H1 (cell line): ENCODE data around the gene CSE1L. TPM values are rescaled to one million over a fixed set of nuclear protein-coding genes. Genes with fewer than 3 reads are reported as not detected.

Experiments
- CTCF ChIA-PET: fragments of 300-600 bp; sonication (Branson Sonifier 250); formaldehyde crosslinking; loops from one replicate; lab custom pipeline; 2021; ENCODE audit not compliant: partially characterized antibody; lab: Charles Lee
- POLR2A ChIA-PET: fragments of 300-600 bp; sonication (Branson Sonifier 250); formaldehyde crosslinking; loops from one replicate; lab custom pipeline; 2021; ENCODE audit warnings: inconsistent platforms; ENCODE audit not compliant: partially characterized antibody; lab: Charles Lee
- DNase-seq, 2 experiments: peaks; one replicate each; pipeline versions ENCODE4 v3.0.0 to v3.0.0-alpha.2; 2010 to 2022; ENCODE audit warnings: low spot score in 2 of 2, low read depth in 1 of 2, mixed read lengths in 1 of 2
- FAIRE-seq: peaks from 2 replicates; lab custom pipeline; 2011; peaks lifted over from hg19 to GRCh38; lab: Jason Lieb, UNC
- H2AFZ ChIP-seq: 2 replicates; pipeline ENCODE4 v1.8.1; 2012; ENCODE audit warnings: low read length, inconsistent platforms
- H2AK5ac ChIP-seq: 2 replicates; pipeline ENCODE4 v1.6.1; 2013; ENCODE audit warnings: low read depth, low read length
- H2BK120ac ChIP-seq: replicated peaks from 2 replicates; pipeline ENCODE3; 2013; ENCODE audit warnings: low read depth, low read length, inconsistent platforms
- H2BK12ac ChIP-seq: 2 replicates; pipeline ENCODE4 v1.6.1; 2013; ENCODE audit warnings: low read depth, low read length
- H2BK15ac ChIP-seq: 2 replicates; pipeline ENCODE4 v1.6.1; 2013; ENCODE audit warnings: low read length
- H2BK20ac ChIP-seq: 2 replicates; pipeline ENCODE4 v1.6.1; 2013; ENCODE audit warnings: low read length
- H2BK5ac ChIP-seq: 2 replicates; pipeline ENCODE4 v1.6.1; 2013; ENCODE audit warnings: low read depth, low read length
- H3K14ac ChIP-seq: 2 replicates; pipeline ENCODE4 v1.6.1; 2013; ENCODE audit warnings: inconsistent platforms; ENCODE audit not compliant: insufficient read length
- H3K18ac ChIP-seq: 2 replicates; pipeline ENCODE4 v1.6.1; 2013; ENCODE audit warnings: low read length; ENCODE audit errors: extremely low read depth
- H3K23ac ChIP-seq: 2 replicates; pipeline ENCODE4 v1.6.1; 2013; ENCODE audit warnings: inconsistent platforms; ENCODE audit not compliant: insufficient read length
- H3K23me2 ChIP-seq: 2 replicates; pipeline ENCODE4 v1.6.1; 2013; ENCODE audit warnings: low read depth, low read length
- H3K27ac ChIP-seq: 2 replicates; pipeline ENCODE4 v1.6.1; 2011; ENCODE audit warnings: low read depth, low read length, inconsistent platforms
- H3K27me3 ChIP-seq, 4 experiments: replicated peaks in 1 of 4; 1 replicate in 1 of 4; 2 replicates in 3 of 4; pipeline versions ENCODE4 v1.6.1 to v1.8.1; 2011 to 2013; ENCODE audit warnings: low read length in 3 of 4, mild to moderate bottlenecking in 3 of 4, inconsistent platforms in 2 of 4, mixed read lengths in 2 of 4, moderate library complexity in 1 of 4; ENCODE audit not compliant: control insufficient read depth in 3 of 4, insufficient read depth in 3 of 4; ENCODE audit errors: extremely low read depth in 1 of 4
- H3K36me3 ChIP-seq, 4 experiments: 2 replicates each; pipeline versions ENCODE4 v1.6.1 to v1.8.1; 2011 to 2013; ENCODE audit warnings: mild to moderate bottlenecking in 4 of 4, low read length in 3 of 4, moderate library complexity in 2 of 4, control low read depth in 1 of 4, inconsistent platforms in 1 of 4; ENCODE audit not compliant: insufficient read depth in 4 of 4, control insufficient read depth in 2 of 4
- H3K4ac ChIP-seq: replicated peaks from 2 replicates; pipeline ENCODE3; 2013; ENCODE audit warnings: low read length, low read depth, mixed read lengths, inconsistent platforms; ENCODE audit not compliant: insufficient read length
- H3K4me1 ChIP-seq, 4 experiments: replicated peaks in 1 of 4; 1 replicate in 1 of 4; 2 replicates in 3 of 4; pipeline versions ENCODE4 v1.6.1 to v1.8.1; 2011 to 2013; ENCODE audit warnings: low read length in 3 of 4, inconsistent platforms in 2 of 4, mixed read lengths in 1 of 4; ENCODE audit not compliant: insufficient read depth in 4 of 4, control insufficient read depth in 3 of 4
- H3K4me2 ChIP-seq, 2 experiments: 2 replicates each; pipeline versions ENCODE4 v1.6.1 to v1.8.1; 2011 to 2013; ENCODE audit warnings: low read depth in 2 of 2, low read length in 2 of 2, control low read depth in 1 of 2, inconsistent platforms in 1 of 2, mild to moderate bottlenecking in 1 of 2; ENCODE audit not compliant: insufficient read depth in 1 of 2
- H3K4me3 ChIP-seq, 4 experiments: fragments of 200-600, 300-600 bp in 1 of 4; sonication (generic), shearing (Covaris generic), sonication (Bioruptor Twin) in 1 of 4; 2 replicates each; pipeline versions ENCODE4 v1.5.1 to v1.8.1; 2011 to 2016; ENCODE audit warnings: low read length in 4 of 4, low read depth in 3 of 4, control low read depth in 2 of 4, inconsistent platforms in 2 of 4, mild to moderate bottlenecking in 2 of 4, mixed read lengths in 1 of 4, moderate library complexity in 1 of 4; ENCODE audit not compliant: insufficient read depth in 2 of 4; ENCODE audit errors: extremely low read depth in 1 of 4
- H3K56ac ChIP-seq: replicated peaks from 2 replicates; pipeline ENCODE3; 2013; ENCODE audit warnings: low read depth, mild to moderate bottlenecking, mixed read lengths, low read length, inconsistent platforms; ENCODE audit not compliant: insufficient read length
- H3K79me1 ChIP-seq: 2 replicates; pipeline ENCODE4 v1.6.1; 2013; ENCODE audit warnings: low read depth, low read length, control low read depth
- H3K79me2 ChIP-seq, 2 experiments: 2 replicates each; pipeline versions ENCODE4 v1.6.1 to v1.8.1; 2012 to 2013; ENCODE audit warnings: low read length in 2 of 2, mild to moderate bottlenecking in 2 of 2, inconsistent platforms in 1 of 2; ENCODE audit not compliant: insufficient read depth in 2 of 2, control insufficient read depth in 1 of 2
- H3K9ac ChIP-seq, 4 experiments: replicated peaks in 1 of 4; 1 replicate in 1 of 4; 2 replicates in 3 of 4; pipeline versions ENCODE4 v1.6.1 to v1.8.1; 2011 to 2013; ENCODE audit warnings: low read depth in 3 of 4, low read length in 3 of 4, control low read depth in 2 of 4, mild to moderate bottlenecking in 2 of 4, moderate library complexity in 2 of 4, inconsistent platforms in 1 of 4; ENCODE audit errors: extremely low read depth in 1 of 4
- H3K9me3 ChIP-seq, 2 experiments: 2 replicates each; pipeline versions ENCODE4 v1.6.1 to v1.8.1; 2012 to 2013; ENCODE audit warnings: mild to moderate bottlenecking in 2 of 2, moderate library complexity in 2 of 2, control low read depth in 1 of 2, inconsistent platforms in 1 of 2, low read depth in 1 of 2, low read length in 1 of 2, mixed read lengths in 1 of 2; ENCODE audit not compliant: insufficient read depth in 2 of 2
- H4K20me1 ChIP-seq, 2 experiments: replicated peaks in 1 of 2; 2 replicates each; pipeline versions ENCODE3 to v1.8.1; 2011 to 2013; ENCODE audit warnings: inconsistent platforms in 2 of 2, low read length in 2 of 2, mild to moderate bottlenecking in 1 of 2; ENCODE audit not compliant: insufficient read depth in 2 of 2, control insufficient read depth in 1 of 2
- H4K5ac ChIP-seq: 2 replicates; pipeline ENCODE4 v1.6.1; 2013; ENCODE audit warnings: low read length, low read depth, mixed read lengths, inconsistent platforms; ENCODE audit not compliant: insufficient read length
- H4K8ac ChIP-seq: 2 replicates; pipeline ENCODE4 v1.8.0; 2013; ENCODE audit warnings: mild to moderate bottlenecking, moderate library complexity, low read length, inconsistent platforms; ENCODE audit not compliant: insufficient read depth; ENCODE audit errors: extremely low read depth
- H4K91ac ChIP-seq: replicated peaks from 2 replicates; pipeline ENCODE3; 2013; ENCODE audit warnings: low read length, mixed read lengths, inconsistent platforms; ENCODE audit not compliant: insufficient read length
- ASH2L ChIP-seq: fragments of 200-600, 300-600 bp; sonication (generic); IDR thresholded peaks from one replicate; pipeline ENCODE4 v1.7.1; 2017; ENCODE audit warnings: low read length
- ATF3 ChIP-seq: IDR thresholded peaks from 2 replicates; pipeline ENCODE4 v1.6.1; 2011; ENCODE audit warnings: low read depth, mild to moderate bottlenecking, low read length; ENCODE audit not compliant: insufficient read depth
- CHD1 ChIP-seq: IDR thresholded peaks from 2 replicates; pipeline ENCODE4 v1.6.1; 2012; ENCODE audit warnings: low read depth, low read length, improper control_type of control experiment
- CTCF ChIP-seq, 3 experiments: IDR thresholded peaks; 1 replicate in 2 of 3; 2 replicates in 1 of 3; pipeline versions ENCODE4 v1.5.1 to v1.6.1; 2011; ENCODE audit warnings: low read length in 3 of 3, mild to moderate bottlenecking in 3 of 3, inconsistent platforms in 2 of 3, low read depth in 1 of 3, moderate library complexity in 1 of 3; ENCODE audit not compliant: insufficient read depth in 1 of 3; ENCODE audit errors: control extremely low read depth in 1 of 3
- JUND ChIP-seq: IDR thresholded peaks from 2 replicates; pipeline ENCODE4 v1.6.1; 2011; ENCODE audit warnings: mild to moderate bottlenecking, improper control_type of control experiment, low read length
- RAD21 ChIP-seq, 2 experiments: IDR thresholded peaks in 1 of 2; conservative IDR thresholded peaks in 1 of 2; 2 replicates each; pipeline ENCODE4 v1.6.1; 2011; ENCODE audit warnings: low read depth in 2 of 2, low read length in 2 of 2, improper control_type of control experiment in 1 of 2, inconsistent platforms in 1 of 2, mild to moderate bottlenecking in 1 of 2, moderate library complexity in 1 of 2
- WGBS, 2 experiments: shearing (Covaris generic) in 1 of 2; methylation state at CpG; one replicate each; pipeline versions ENCODE4 v1.1.6 to v1.1.7; 2013 to 2015; ENCODE audit warnings: low lambda C conversion rate in 2 of 2, mixed read lengths in 2 of 2, inconsistent platforms in 1 of 2, low coverage in 1 of 2, missing lambda C conversion rate in 1 of 2; ENCODE audit not compliant: insufficient replicate concordance in 2 of 2, insufficient coverage in 1 of 2, insufficient read length in 1 of 2; ENCODE audit errors: extremely low coverage in 1 of 2, missing lambda C conversion rate in 1 of 2; 5-methylcytosine and 5-hydroxymethylcytosine counted together
- polyA plus RNA-seq, 7 experiments: library from polyadenylated mRNA; depleted of rRNA in 3 of 7; stranded (reverse) in 5 of 7; unstranded in 2 of 7; fragments of >200 nt in 5 of 7; fragments of 200-250 nt in 2 of 7; gene quantifications; 1 replicate in 5 of 7; 2 replicates in 1 of 7; 4 replicates in 1 of 7; pipeline versions ENCODE4 v1.2.1 to v1.2.3, GENCODE V29; 2011 to 2013; ENCODE audit warnings: missing spikeins in 2 of 7, mixed read lengths in 2 of 7
- total RNA-seq: library from RNA; stranded (reverse); fragmentation: NEBNext Ultra II Directional; extraction: Animal tissue kit (Norgen Biotek cat#: 25700); gene quantifications from 2 replicates; pipeline ENCODE4 v1.2.1, GENCODE V29; 2021

The CSE1L gene
- total and polyA plus RNA-seq, 2 of the 8 experiments (the other 6 are each of a cell fraction or from before 2014, with no cell fraction given): 94.1 to 269 TPM

GRCh38 chr20:49028684-49029083 is 17.4 kb upstream of the CSE1L start:
- Histone ChIP-seq H3K4me1 (no peaks in the 10 kb centered on the region), H3K18ac (no peak overlapping the region)
- no peak for FAIRE-seq

More at GRCh38 chr20:49028684-49029083, 17.4 kb upstream of the CSE1L start:
- peak; percentile 41 to 51; a peak in 3 of 4 replicates for TF ChIP-seq RAD21 (IDR thresholded peaks at IDR 0.05 in 1 of 2, conservative IDR thresholded peaks at IDR 0.05 in 1 of 2; ENCODE audit: low read depth in 2 of 2, low read length in 2 of 2)
- no peak for TF ChIP-seq CHD1
- TF ChIP-seq JUND: no peak
- TF ChIP-seq ASH2L: no peak
- no peak for TF ChIP-seq ATF3
- TF ChIP-seq CTCF (IDR thresholded peaks at IDR 0.05; ENCODE audit: control extremely low read depth in 1 of 3, insufficient read depth in 1 of 3, low read depth in 1 of 3, low read length in 3 of 3): peak in 2 of 3 experiments; percentile 19 to 45; a peak in 2 of 4 replicates
- CTCF ChIA-PET: interaction anchor here (0.6 to 3.0 kb wide), 14 partner anchors 10 to 516 kb away, joined by 3 to 27 read pairs (median 4); partner anchors contain the start of gene CSE1L
- no peak overlapping the region for H3K4me2 ChIP-seq
- no peak overlapping the region for H2BK12ac ChIP-seq
- H4K20me1 ChIP-seq: peaks cover 0 to 2% of the 10 kb centered on the region in 2 experiments
- no peak overlapping the region for H4K91ac ChIP-seq
- no peak overlapping the region for H3K4me3 ChIP-seq
- no peak overlapping the region for H2BK5ac ChIP-seq
- H3K27me3 ChIP-seq: no peaks in the 10 kb centered on the region
- no peak overlapping the region for H3K4ac ChIP-seq
- H3K79me1 ChIP-seq: no peaks in the 10 kb centered on the region
- H4K5ac ChIP-seq: no peak overlapping the region
- no peaks in the 10 kb centered on the region for H3K23me2 ChIP-seq
- H3K56ac ChIP-seq: no peak overlapping the region
- H2BK20ac ChIP-seq: no peak overlapping the region
- peaks cover 2 to 46% (median 25%) of the 10 kb centered on the region in 4 experiments; a peak in 5 of 8 replicates for H3K36me3 ChIP-seq
- H3K27ac ChIP-seq: no peak overlapping the region
- no peak overlapping the region for H3K23ac ChIP-seq
- H3K14ac ChIP-seq: no peak overlapping the region
- H3K9ac ChIP-seq: no peak overlapping the region
- H3K9me3 ChIP-seq: no peaks in the 10 kb centered on the region
- POLR2A ChIA-PET: interaction anchor here (0.7 to 1.8 kb wide), 3 partner anchors 9 to 26 kb away, joined by 3 to 9 read pairs (median 7); no protein-coding TSS in a partner anchor
- H4K8ac ChIP-seq: no peak overlapping the region
- no peak overlapping the region for H2BK15ac ChIP-seq
- no peak overlapping the region for H2AFZ ChIP-seq
- H2AK5ac ChIP-seq: no peak overlapping the region
- no peaks in the 10 kb centered on the region for H3K79me2 ChIP-seq
- no peak for DNase-seq
- WGBS, 2 experiments: 100% methylated on average over 2 of the region's 2 CpGs; no CpG with 5 or more reads in 1 of the 2 experiments
- H2BK120ac ChIP-seq: no peak overlapping the region
